ENCODE measurements around the gene RNASE9.
"Not testable (repeated sequence)": the region's sequence is repeated elsewhere in the genome, so short reads cannot be mapped to it uniquely, and the experiment has no call there.

The RNASE9 gene

DNA sequence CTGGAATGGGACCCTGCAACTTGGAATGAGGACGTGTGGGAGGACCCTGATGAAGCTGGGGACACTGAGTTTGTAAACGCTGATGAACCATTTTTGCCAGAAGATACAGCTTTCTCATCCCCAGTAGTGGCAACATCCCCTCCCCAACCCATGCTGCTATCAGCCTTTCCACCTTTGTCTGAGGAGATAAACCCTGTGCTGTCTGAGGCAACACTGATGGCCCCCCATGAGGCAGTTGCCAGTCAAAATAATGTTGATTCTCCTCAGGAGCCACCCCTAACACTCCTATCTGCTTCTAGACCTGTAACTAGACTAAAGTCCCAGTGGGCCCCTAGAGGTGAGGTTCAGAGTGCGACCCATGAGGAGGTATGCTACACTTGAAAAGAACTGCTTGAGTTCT, 7.5 kb upstream of the RNASE9 start:
- Histone ChIP-seq H3K4me3 (ENCODE audit: low read length) (no peak overlapping the region), H3K4me1 (ENCODE audit: control insufficient read depth, insufficient read depth, low read length) (no peaks in the 10 kb centered on the region), H3K9ac (ENCODE audit: low read length) (no peak overlapping the region), H3K27me3 (ENCODE audit: control insufficient read depth, insufficient read depth, low read length) (no peaks in the 10 kb centered on the region), H3K36me3 (ENCODE audit: control insufficient read depth, insufficient read depth, low read length) (no peaks in the 10 kb centered on the region), H3K27ac (ENCODE audit: low read depth, low read length) (no peak overlapping the region)

GRCh38 chr14:20567199-20567598, 6.4 kb upstream of the RNASE9 start:
- H3K4me1 ChIP-seq (ENCODE audit: control insufficient read depth, insufficient read depth, low read length); H3K4me3 ChIP-seq (ENCODE audit: low read length); H3K36me3 ChIP-seq (ENCODE audit: control insufficient read depth, insufficient read depth, low read length); H3K27ac ChIP-seq (ENCODE audit: low read depth, low read length); H3K27me3 ChIP-seq (ENCODE audit: control insufficient read depth, insufficient read depth, low read length); H3K9ac ChIP-seq (ENCODE audit: low read length): not testable (repeated sequence)

- Histone ChIP-seq H3K27me3 (ENCODE audit: control insufficient read depth, insufficient read depth, low read length) (no peaks in the 10 kb centered on the region), H3K4me3 (ENCODE audit: low read length) (no peak overlapping the region), H3K4me1 (ENCODE audit: control insufficient read depth, insufficient read depth, low read length) (no peaks in the 10 kb centered on the region), H3K36me3 (ENCODE audit: control insufficient read depth, insufficient read depth, low read length) (no peaks in the 10 kb centered on the region), H3K9ac (ENCODE audit: low read length) (no peak overlapping the region), H3K27ac (ENCODE audit: low read depth, low read length) (no peak overlapping the region)
Measured at GRCh38 chr14:20564501-20564997, 3.7 kb upstream of the RNASE9 start.

DNA sequence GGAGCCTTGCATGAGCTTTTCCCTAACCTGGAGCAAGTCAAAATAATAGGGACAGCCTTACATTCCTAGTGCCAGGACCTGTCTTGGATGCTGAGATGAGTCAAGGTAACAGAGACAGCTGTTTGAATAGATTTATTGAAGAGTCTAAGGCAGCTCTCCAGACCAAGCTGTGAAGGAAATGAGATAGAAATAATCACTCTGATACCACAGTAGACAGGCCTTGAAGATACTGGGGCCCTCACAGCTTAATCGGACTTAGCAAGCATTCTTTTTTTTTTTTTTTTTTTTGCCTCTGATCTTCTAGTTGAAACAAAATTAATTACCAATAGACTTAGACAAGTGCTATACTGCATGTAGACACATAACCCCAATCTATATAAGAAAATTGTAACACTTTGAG, 3.1 kb upstream of the RNASE9 start:
- Histone ChIP-seq H3K4me1 (ENCODE audit: control insufficient read depth, insufficient read depth, low read length) (no peaks in the 10 kb centered on the region), H3K4me3 (ENCODE audit: low read length) (no peak overlapping the region), H3K27me3 (ENCODE audit: control insufficient read depth, insufficient read depth, low read length) (no peaks in the 10 kb centered on the region), H3K27ac (ENCODE audit: low read depth, low read length) (no peak overlapping the region), H3K36me3 (ENCODE audit: control insufficient read depth, insufficient read depth, low read length) (no peaks in the 10 kb centered on the region), H3K9ac (ENCODE audit: low read length) (no peak overlapping the region)

DNA sequence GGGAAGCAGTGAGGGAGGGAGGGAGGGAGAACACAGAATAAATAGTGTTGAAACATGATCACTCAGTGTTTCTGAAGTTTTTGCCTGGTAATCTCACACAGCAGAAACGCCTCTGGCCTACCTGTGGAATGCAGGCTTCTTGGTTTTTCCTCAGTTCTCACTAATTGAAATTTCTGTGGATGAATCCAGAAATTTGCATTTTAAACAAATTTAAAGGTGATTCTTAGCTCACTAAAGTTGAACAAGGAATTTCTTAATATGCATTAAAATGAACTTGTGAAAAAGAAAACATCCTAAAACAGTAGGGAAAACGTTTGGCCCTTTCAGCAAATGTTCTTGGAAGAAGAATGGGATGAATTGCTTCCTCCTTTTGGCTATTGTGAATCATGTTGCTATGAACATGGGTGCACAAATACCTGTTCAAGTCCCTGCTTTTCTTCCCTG, 1.4 kb downstream of the RNASE9 start:
- Histone ChIP-seq H3K4me3 (ENCODE audit: low read length) (no peak overlapping the region), H3K27me3 (ENCODE audit: control insufficient read depth, insufficient read depth, low read length) (no peaks in the 10 kb centered on the region)

GRCh38 chr14:20557212-20557542, 3.7 kb downstream of the RNASE9 start:
- Histone ChIP-seq H3K36me3 (ENCODE audit: control insufficient read depth, insufficient read depth, low read length) (no peaks in the 10 kb centered on the region), H3K27me3 (ENCODE audit: control insufficient read depth, insufficient read depth, low read length) (no peaks in the 10 kb centered on the region), H3K4me1 (ENCODE audit: control insufficient read depth, insufficient read depth, low read length) (no peaks in the 10 kb centered on the region), H3K27ac (ENCODE audit: low read depth, low read length) (no peak overlapping the region), H3K4me3 (ENCODE audit: low read length) (no peak overlapping the region), H3K9ac (ENCODE audit: low read length) (no peak overlapping the region)

More for the DNA sequence above, 1.4 kb downstream of the RNASE9 start:
- no peaks in the 10 kb centered on the region for H3K36me3 ChIP-seq (ENCODE audit: control insufficient read depth, insufficient read depth, low read length)
- no peaks in the 10 kb centered on the region for H3K4me1 ChIP-seq (ENCODE audit: control insufficient read depth, insufficient read depth, low read length)
- no peak overlapping the region for H3K27ac ChIP-seq (ENCODE audit: low read depth, low read length)
- H3K9ac ChIP-seq (ENCODE audit: low read length) = no peak overlapping the region

GRCh38 chr14:20556500-20557211, 4.2 kb downstream of the RNASE9 start:
- Histone ChIP-seq H3K36me3 (ENCODE audit: control insufficient read depth, insufficient read depth, low read length) (no peaks in the 10 kb centered on the region), H3K27ac (ENCODE audit: low read depth, low read length) (no peak overlapping the region), H3K4me3 (ENCODE audit: low read length) (no peak overlapping the region), H3K27me3 (ENCODE audit: control insufficient read depth, insufficient read depth, low read length) (no peaks in the 10 kb centered on the region), H3K9ac (ENCODE audit: low read length) (no peak overlapping the region), H3K4me1 (ENCODE audit: control insufficient read depth, insufficient read depth, low read length) (no peaks in the 10 kb centered on the region)

DNA sequence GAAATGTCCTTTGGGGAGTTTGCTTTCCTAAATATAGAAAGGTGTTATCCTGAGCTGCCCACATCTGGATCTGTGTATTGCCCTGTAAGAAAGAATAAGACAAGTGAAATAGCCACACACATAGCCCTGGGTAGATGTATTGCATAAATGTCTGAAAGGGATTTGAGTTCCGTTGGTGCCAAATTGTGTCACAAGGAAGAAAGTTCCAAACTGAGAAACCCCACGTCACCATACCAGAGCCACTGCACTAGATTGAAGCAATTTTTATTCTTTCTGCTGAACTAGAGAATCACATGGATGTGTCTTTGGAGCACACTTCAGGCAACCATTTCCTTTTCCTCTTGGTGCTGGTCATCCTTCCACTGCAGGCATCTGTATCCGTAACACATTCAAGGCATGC, 5.0 kb downstream of the RNASE9 start:
- Histone ChIP-seq H3K27ac (ENCODE audit: low read depth, low read length) (no peak overlapping the region), H3K4me3 (ENCODE audit: low read length) (no peak overlapping the region), H3K27me3 (ENCODE audit: control insufficient read depth, insufficient read depth, low read length) (no peaks in the 10 kb centered on the region), H3K9ac (ENCODE audit: low read length) (no peak overlapping the region), H3K4me1 (ENCODE audit: control insufficient read depth, insufficient read depth, low read length) (no peaks in the 10 kb centered on the region), H3K36me3 (ENCODE audit: control insufficient read depth, insufficient read depth, low read length) (no peaks in the 10 kb centered on the region)

- H3K27me3 ChIP-seq (ENCODE audit: control insufficient read depth, insufficient read depth, low read length) = no peaks in the 10 kb centered on the region
- no peaks in the 10 kb centered on the region for H3K36me3 ChIP-seq (ENCODE audit: control insufficient read depth, insufficient read depth, low read length)
- no peak overlapping the region for H3K27ac ChIP-seq (ENCODE audit: low read depth, low read length)
- no peak overlapping the region for H3K4me3 ChIP-seq (ENCODE audit: low read length)
- H3K9ac ChIP-seq (ENCODE audit: low read length) = no peak overlapping the region
- no peaks in the 10 kb centered on the region for H3K4me1 ChIP-seq (ENCODE audit: control insufficient read depth, insufficient read depth, low read length)
Measured at GRCh38 chr14:20553024-20553423, 7.8 kb downstream of the RNASE9 start.

DNA sequence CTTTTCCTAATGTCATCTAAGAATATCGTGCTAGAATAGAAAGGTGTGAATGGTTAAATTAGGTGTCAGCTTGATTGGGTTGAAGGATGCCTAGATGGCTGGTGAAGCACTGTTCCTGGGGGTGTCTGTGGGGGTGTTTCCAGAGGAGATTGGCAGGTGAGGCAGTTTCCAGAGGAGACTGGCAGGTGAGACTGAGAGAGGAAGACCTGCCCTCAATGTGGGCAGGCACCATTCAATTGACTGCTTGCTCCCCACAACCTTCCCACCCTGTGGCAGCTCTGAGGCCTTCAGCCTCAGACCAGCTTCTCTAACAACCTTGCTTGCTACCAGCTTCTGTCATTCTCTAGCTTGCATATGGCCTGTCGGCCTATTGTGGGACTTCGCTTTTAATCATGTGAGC, 9.2 kb downstream of the RNASE9 start:
- H3K4me3 ChIP-seq (ENCODE audit: low read length) = no peak overlapping the region
- no peak overlapping the region for H3K27ac ChIP-seq (ENCODE audit: low read depth, low read length)
- no peaks in the 10 kb centered on the region for H3K36me3 ChIP-seq (ENCODE audit: control insufficient read depth, insufficient read depth, low read length)
- no peaks in the 10 kb centered on the region for H3K27me3 ChIP-seq (ENCODE audit: control insufficient read depth, insufficient read depth, low read length)
- H3K9ac ChIP-seq (ENCODE audit: low read length) = no peak overlapping the region
- no peaks in the 10 kb centered on the region for H3K4me1 ChIP-seq (ENCODE audit: control insufficient read depth, insufficient read depth, low read length)

DNA sequence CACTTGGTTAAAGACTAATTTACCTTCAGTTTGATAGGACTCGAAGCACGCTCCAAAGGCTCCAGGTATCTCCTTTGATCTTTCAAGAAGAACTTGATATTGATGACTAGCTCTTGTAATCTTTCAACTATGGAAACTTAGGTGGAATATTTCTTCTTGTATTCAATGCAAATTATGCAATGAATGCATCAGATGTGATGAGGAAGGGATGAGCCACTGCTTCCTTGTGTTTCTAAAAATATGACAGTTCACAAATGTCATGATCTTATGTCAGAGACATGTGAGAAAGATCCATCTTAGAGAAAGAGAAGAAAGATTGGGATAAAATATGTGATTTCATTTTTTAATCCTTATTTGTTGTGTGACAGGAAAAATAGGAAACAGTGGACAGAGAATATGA, 9.9 kb downstream of the RNASE9 start:
- no peaks in the 10 kb centered on the region for H3K4me1 ChIP-seq (ENCODE audit: control insufficient read depth, insufficient read depth, low read length)
- H3K36me3 ChIP-seq (ENCODE audit: control insufficient read depth, insufficient read depth, low read length) = no peaks in the 10 kb centered on the region
- H3K9ac ChIP-seq (ENCODE audit: low read length) = no peak overlapping the region
- H3K27ac ChIP-seq (ENCODE audit: low read depth, low read length) = no peak overlapping the region
- H3K27me3 ChIP-seq (ENCODE audit: control insufficient read depth, insufficient read depth, low read length) = no peaks in the 10 kb centered on the region
- no peak overlapping the region for H3K4me3 ChIP-seq (ENCODE audit: low read length)

GRCh38 chr14:20548414-20549158, 12.3 kb downstream of the RNASE9 start:
- no peak overlapping the region for H3K9ac ChIP-seq (ENCODE audit: low read length)
- no peak overlapping the region for H3K27ac ChIP-seq (ENCODE audit: low read depth, low read length)
- no peaks in the 10 kb centered on the region for H3K36me3 ChIP-seq (ENCODE audit: control insufficient read depth, insufficient read depth, low read length)
- no peaks in the 10 kb centered on the region for H3K4me1 ChIP-seq (ENCODE audit: control insufficient read depth, insufficient read depth, low read length)
- H3K27me3 ChIP-seq (ENCODE audit: control insufficient read depth, insufficient read depth, low read length) = no peaks in the 10 kb centered on the region
- no peak overlapping the region for H3K4me3 ChIP-seq (ENCODE audit: low read length)

DNA sequence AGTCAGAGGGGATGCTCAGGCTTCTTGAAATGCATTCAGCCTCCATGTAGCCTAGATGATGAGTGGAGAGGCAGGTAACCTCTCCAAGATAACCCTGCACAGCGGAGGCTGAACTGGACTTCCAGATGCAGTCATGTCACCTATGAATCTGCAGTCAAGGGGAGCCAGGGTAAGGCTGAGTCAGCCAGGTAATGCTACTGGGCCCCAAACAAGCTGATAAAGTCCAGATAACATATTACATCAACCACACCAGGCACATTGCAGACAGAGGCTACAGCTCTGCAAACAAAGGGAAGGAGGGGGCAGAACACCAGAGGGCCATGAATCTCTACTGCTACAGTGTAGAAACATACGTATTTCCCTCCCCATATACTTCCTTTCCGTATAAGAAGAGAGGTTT, 14.0 kb downstream of the RNASE9 start:
- Histone ChIP-seq H3K36me3 (ENCODE audit: control insufficient read depth, insufficient read depth, low read length) (no peaks in the 10 kb centered on the region), H3K27ac (ENCODE audit: low read depth, low read length) (no peak overlapping the region), H3K27me3 (ENCODE audit: control insufficient read depth, insufficient read depth, low read length) (no peaks in the 10 kb centered on the region), H3K4me1 (ENCODE audit: control insufficient read depth, insufficient read depth, low read length) (no peaks in the 10 kb centered on the region), H3K9ac (ENCODE audit: low read length) (no peak overlapping the region), H3K4me3 (ENCODE audit: low read length) (no peak overlapping the region)
